Measurements from ENCODE around the gene MYBPHL. TPM values are rescaled to one million over a fixed set of nuclear protein-coding genes. Genes with fewer than 3 reads are reported as not detected.

MYBPHL gene
- total RNA-seq, 4 donors from 2014 or later: 0.46 TPM; not detected in 3

- H3K4me3 ChIP-seq: no peak overlapping the region
- H3K36me3 ChIP-seq: peaks cover 0 to 83% of the 10 kb centered on the region in 2 donors
- H3K4me1 ChIP-seq: peaks cover 0 to 18% (median 0%) of the 10 kb centered on the region in 3 donors
- H3K27me3 ChIP-seq: no peaks in the 10 kb centered on the region
- TF ChIP-seq, protein P1, sequence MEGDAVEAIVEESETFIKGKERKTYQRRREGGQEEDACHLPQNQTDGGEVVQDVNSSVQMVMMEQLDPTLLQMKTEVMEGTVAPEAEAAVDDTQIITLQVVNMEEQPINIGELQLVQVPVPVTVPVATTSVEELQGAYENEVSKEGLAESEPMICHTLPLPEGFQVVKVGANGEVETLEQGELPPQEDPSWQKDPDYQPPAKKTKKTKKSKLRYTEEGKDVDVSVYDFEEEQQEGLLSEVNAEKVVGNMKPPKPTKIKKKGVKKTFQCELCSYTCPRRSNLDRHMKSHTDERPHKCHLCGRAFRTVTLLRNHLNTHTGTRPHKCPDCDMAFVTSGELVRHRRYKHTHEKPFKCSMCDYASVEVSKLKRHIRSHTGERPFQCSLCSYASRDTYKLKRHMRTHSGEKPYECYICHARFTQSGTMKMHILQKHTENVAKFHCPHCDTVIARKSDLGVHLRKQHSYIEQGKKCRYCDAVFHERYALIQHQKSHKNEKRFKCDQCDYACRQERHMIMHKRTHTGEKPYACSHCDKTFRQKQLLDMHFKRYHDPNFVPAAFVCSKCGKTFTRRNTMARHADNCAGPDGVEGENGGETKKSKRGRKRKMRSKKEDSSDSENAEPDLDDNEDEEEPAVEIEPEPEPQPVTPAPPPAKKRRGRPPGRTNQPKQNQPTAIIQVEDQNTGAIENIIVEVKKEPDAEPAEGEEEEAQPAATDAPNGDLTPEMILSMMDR (IDR thresholded peaks at IDR 0.05): no peak
- TF ChIP-seq POLR2AphosphoS5 (IDR thresholded peaks at IDR 0.05) (no peak), EP300 (IDR thresholded peaks at IDR 0.05) (no peak), POLR2A (IDR thresholded peaks at IDR 0.05) (no peak)
- no peaks in the 10 kb centered on the region for H3K9me3 ChIP-seq
- H3K27ac ChIP-seq: no peak overlapping the region
- 88 to 100% methylated on average over 1 to 4 of the region's 13 CpGs for WGBS, 2 donors (ENCODE audit: low coverage in 1 of 2)
- no peak for ATAC-seq
These were observed 41.0 kb downstream of the MYBPHL start for GRCh38 chr1:109265741-109266330.

- Histone ChIP-seq H3K9me3 (no peaks in the 10 kb centered on the region), H3K4me1 (peaks cover 0 to 18% (median 0%) of the 10 kb centered on the region in 3 donors), H3K4me3 (no peak overlapping the region), H3K27me3 (no peaks in the 10 kb centered on the region), H3K27ac (no peak overlapping the region), H3K36me3 (peaks cover 0 to 81% of the 10 kb centered on the region in 2 donors)
- no peak for ATAC-seq
- WGBS, 2 donors (ENCODE audit: low coverage in 1 of 2): no CpG with 5 or more reads among the region's 4 CpGs
- TF ChIP-seq EP300 (IDR thresholded peaks at IDR 0.05) (no peak), POLR2A (IDR thresholded peaks at IDR 0.05) (no peak)
- TF ChIP-seq, protein P1 (IDR thresholded peaks at IDR 0.05): no peak
These were observed 41.8 kb downstream of the MYBPHL start for GRCh38 chr1:109265016-109265415.

DNA sequence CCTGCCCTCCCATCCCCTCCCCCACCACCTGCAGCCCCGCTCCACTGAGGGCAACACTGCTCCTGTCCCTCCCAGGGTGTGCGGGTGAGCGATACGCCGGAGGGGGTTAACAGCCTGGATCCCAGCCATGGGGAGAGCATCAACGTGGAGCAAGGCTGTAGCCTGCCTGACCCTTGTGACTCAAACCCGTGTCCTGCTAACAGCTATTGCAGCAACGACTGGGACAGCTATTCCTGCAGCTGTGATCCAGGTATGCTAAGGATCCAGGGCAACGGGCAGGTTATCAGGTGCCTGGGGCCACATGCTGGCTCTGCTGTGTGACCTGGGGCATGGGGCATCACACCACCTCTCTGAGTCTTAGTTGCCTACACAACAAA, 42.4 kb downstream of the MYBPHL start:
- ATAC-seq: no peak
- no peak for TF ChIP-seq EP300 (IDR thresholded peaks at IDR 0.05)
- no peak for TF ChIP-seq POLR2AphosphoS5 (IDR thresholded peaks at IDR 0.05)
- no peak for TF ChIP-seq POLR2A (IDR thresholded peaks at IDR 0.05)
- TF ChIP-seq, protein P1 (IDR thresholded peaks at IDR 0.05): no peak
- no peaks in the 10 kb centered on the region for H3K9me3 ChIP-seq
- H3K4me3 ChIP-seq: no peak overlapping the region
- H3K4me1 ChIP-seq: peaks cover 0 to 18% (median 0%) of the 10 kb centered on the region in 3 donors
- H3K36me3 ChIP-seq: peaks cover 0 to 79% of the 10 kb centered on the region in 2 donors
- WGBS, 2 donors (ENCODE audit: low coverage in 1 of 2): 80% methylated on average over 1 of the region's 9 CpGs; no CpG with 5 or more reads in 1 of the 2 donors
- no peaks in the 10 kb centered on the region for H3K27me3 ChIP-seq
- H3K27ac ChIP-seq: no peak overlapping the region

GRCh38 chr1:109263597-109264378, 43.0 kb downstream of the MYBPHL start:
- H3K27ac ChIP-seq: peak overlapping the region in 3 of 4 donors; percentile 28 to 61 (median 54)
- TF ChIP-seq EP300 (IDR thresholded peaks at IDR 0.05) (no peak), POLR2A (IDR thresholded peaks at IDR 0.05) (no peak), POLR2AphosphoS5 (IDR thresholded peaks at IDR 0.05) (peak; percentile 9)
- TF ChIP-seq, protein P1 (IDR thresholded peaks at IDR 0.05): peak in 3 of 4 experiments; percentile 95 to 100 (median 100)
- peak; percentile 90 for ATAC-seq
- H3K9me3 ChIP-seq: no peaks in the 10 kb centered on the region
- 20 to 40% methylated on average over 2 of the region's 29 CpGs for WGBS, 2 donors (ENCODE audit: low coverage in 1 of 2)
- no peak overlapping the region for H3K4me3 ChIP-seq
- H3K36me3 ChIP-seq: peaks cover 0 to 79% of the 10 kb centered on the region in 2 donors
- H3K27me3 ChIP-seq: no peaks in the 10 kb centered on the region
- peaks cover 0 to 18% (median 0%) of the 10 kb centered on the region in 3 donors for H3K4me1 ChIP-seq
